Loucy (cell line): ENCODE measurements around the gene RAD51B.
A peak's percentile ranks its signal among the peaks of the same experiment; 100 is the strongest.

ENCODE experiments used
- H2AFZ ChIP-seq: fragments of 200-600 bp; sonication (generic); 2 replicates; pipeline ENCODE4 v1.6.0; 2016; ENCODE audit warnings: antibody characterized with exemption, mild to moderate bottlenecking, low read length, moderate library complexity
- H3F3A ChIP-seq: fragments of 200-600 bp; 2 replicates; pipeline ENCODE4 v1.6.0; 2016; ENCODE audit warnings: antibody characterized with exemption, low read depth, mild to moderate bottlenecking
- H3K27me3 ChIP-seq: fragments of 200-600 bp; sonication (generic); 2 replicates; pipeline ENCODE4 v1.6.1; 2014; ENCODE audit warnings: low read length, mild to moderate bottlenecking; ENCODE audit not compliant: insufficient read depth, poor library complexity, severe bottlenecking
- H3K36me3 ChIP-seq: fragments of 200-600 bp; sonication (generic); 2 replicates; pipeline ENCODE4 v1.6.1; 2016; ENCODE audit warnings: low read length; ENCODE audit not compliant: insufficient read depth
- H3K4me1 ChIP-seq: fragments of 200-600 bp; sonication (generic); 2 replicates; pipeline ENCODE4 v1.5.1; 2014; ENCODE audit warnings: low read length, mild to moderate bottlenecking; ENCODE audit not compliant: insufficient read depth, poor library complexity, severe bottlenecking
- H3K4me2 ChIP-seq: fragments of 200-600 bp; sonication (generic); 2 replicates; pipeline ENCODE4 v1.6.0; 2014; ENCODE audit warnings: antibody characterized with exemption, low read length, low read depth, mild to moderate bottlenecking; ENCODE audit not compliant: poor library complexity, severe bottlenecking
- H3K4me3 ChIP-seq: fragments of 200-600 bp; sonication (generic); 2 replicates; pipeline ENCODE4 v1.5.1; 2014; ENCODE audit warnings: low read length, mild to moderate bottlenecking, mixed read lengths; ENCODE audit not compliant: poor library complexity, severe bottlenecking
- H3K79me2 ChIP-seq: fragments of 200-600 bp; sonication (generic); 2 replicates; pipeline ENCODE4 v1.6.1; 2014; ENCODE audit warnings: low read length; ENCODE audit not compliant: insufficient read depth
- H3K9ac ChIP-seq: fragments of 200-600 bp; sonication (generic); 2 replicates; pipeline ENCODE4 v1.6.0; 2014; ENCODE audit warnings: mild to moderate bottlenecking, low read depth, low read length, moderate library complexity; ENCODE audit not compliant: poor library complexity, severe bottlenecking
- H3K9me2 ChIP-seq: fragments of 200-600 bp; sonication (generic); replicated peaks from 2 replicates; pipeline ENCODE4 v1.6.1; 2016; ENCODE audit warnings: low read depth, low read length, mixed read lengths
- H3K9me3 ChIP-seq: fragments of 200-600 bp; sonication (generic); 2 replicates; pipeline ENCODE4 v1.6.1; 2014; ENCODE audit warnings: mild to moderate bottlenecking, antibody characterized with exemption, low read length, low read depth; ENCODE audit not compliant: insufficient read depth
- H4K20me1 ChIP-seq: fragments of 200-600 bp; sonication (generic); 2 replicates; pipeline ENCODE4 v1.6.0; 2014; ENCODE audit warnings: antibody characterized with exemption, low read length, mild to moderate bottlenecking; ENCODE audit not compliant: insufficient read depth, poor library complexity, severe bottlenecking
- CTCF ChIP-seq: fragments of 200-600 bp; sonication (generic); conservative IDR thresholded peaks from 2 replicates; pipeline ENCODE4 v1.5.1; 2014; ENCODE audit warnings: mild to moderate bottlenecking, antibody characterized with exemption, low read length
- EZH2phosphoT487 ChIP-seq: fragments of 200-600 bp; IDR thresholded peaks from 2 replicates; pipeline ENCODE4 v1.6.1; 2018; ENCODE audit warnings: antibody characterized with exemption, mild to moderate bottlenecking, moderate library complexity, borderline replicate concordance

The RAD51B gene

GRCh38 chr14:67875175-67876006, 55.8 kb downstream of the RAD51B start:
- no peak overlapping the region for H3K9ac ChIP-seq
- no peaks in the 10 kb centered on the region for H3F3A ChIP-seq
- no peaks in the 10 kb centered on the region for H3K4me1 ChIP-seq
- no peaks in the 10 kb centered on the region for H4K20me1 ChIP-seq
- H3K9me3 ChIP-seq = no peaks in the 10 kb centered on the region
- TF ChIP-seq EZH2phosphoT487 (no peak), CTCF (no peak)
- H2AFZ ChIP-seq = no peak overlapping the region
- no peak overlapping the region for H3K4me2 ChIP-seq
- no peak overlapping the region for H3K4me3 ChIP-seq
- H3K79me2 ChIP-seq = no peaks in the 10 kb centered on the region
- H3K36me3 ChIP-seq = no peaks in the 10 kb centered on the region
- H3K9me2 ChIP-seq = no peaks in the 10 kb centered on the region
- H3K27me3 ChIP-seq = no peaks in the 10 kb centered on the region

GRCh38 chr14:67879026-67879425, 59.4 kb downstream of the RAD51B start:
- H3K9ac ChIP-seq = no peak overlapping the region
- H3K27me3 ChIP-seq = no peaks in the 10 kb centered on the region
- no peaks in the 10 kb centered on the region for H3K9me2 ChIP-seq
- no peak overlapping the region for H3K4me3 ChIP-seq
- no peaks in the 10 kb centered on the region for H4K20me1 ChIP-seq
- no peaks in the 10 kb centered on the region for H3K36me3 ChIP-seq
- no peaks in the 10 kb centered on the region for H3K79me2 ChIP-seq
- no peaks in the 10 kb centered on the region for H3F3A ChIP-seq
- TF ChIP-seq CTCF = no peak
- no peak for TF ChIP-seq EZH2phosphoT487
- H3K9me3 ChIP-seq = no peaks in the 10 kb centered on the region
- H2AFZ ChIP-seq = no peak overlapping the region
- H3K4me2 ChIP-seq = no peak overlapping the region
- peaks cover 11% of the 10 kb centered on the region for H3K4me1 ChIP-seq

GRCh38 chr14:67881225-67881624, 61.6 kb downstream of the RAD51B start:
- H3K4me1 ChIP-seq = peaks cover 15% of the 10 kb centered on the region
- H3K79me2 ChIP-seq = no peaks in the 10 kb centered on the region
- H3K4me3 ChIP-seq = no peak overlapping the region
- H3K9me3 ChIP-seq = no peaks in the 10 kb centered on the region
- H3K36me3 ChIP-seq = no peaks in the 10 kb centered on the region
- H3K4me2 ChIP-seq = peak overlapping the region; percentile 36
- no peaks in the 10 kb centered on the region for H3K27me3 ChIP-seq
- no peaks in the 10 kb centered on the region for H3K9me2 ChIP-seq
- TF ChIP-seq EZH2phosphoT487 (no peak), CTCF (no peak)
- H2AFZ ChIP-seq = no peak overlapping the region
- H3F3A ChIP-seq = no peaks in the 10 kb centered on the region
- no peak overlapping the region for H3K9ac ChIP-seq
- no peaks in the 10 kb centered on the region for H4K20me1 ChIP-seq
